ENCODE measurements around the gene CEP104.
A peak's percentile ranks its signal among the peaks of the same experiment; 100 is the strongest.

CEP104 gene

DNA sequence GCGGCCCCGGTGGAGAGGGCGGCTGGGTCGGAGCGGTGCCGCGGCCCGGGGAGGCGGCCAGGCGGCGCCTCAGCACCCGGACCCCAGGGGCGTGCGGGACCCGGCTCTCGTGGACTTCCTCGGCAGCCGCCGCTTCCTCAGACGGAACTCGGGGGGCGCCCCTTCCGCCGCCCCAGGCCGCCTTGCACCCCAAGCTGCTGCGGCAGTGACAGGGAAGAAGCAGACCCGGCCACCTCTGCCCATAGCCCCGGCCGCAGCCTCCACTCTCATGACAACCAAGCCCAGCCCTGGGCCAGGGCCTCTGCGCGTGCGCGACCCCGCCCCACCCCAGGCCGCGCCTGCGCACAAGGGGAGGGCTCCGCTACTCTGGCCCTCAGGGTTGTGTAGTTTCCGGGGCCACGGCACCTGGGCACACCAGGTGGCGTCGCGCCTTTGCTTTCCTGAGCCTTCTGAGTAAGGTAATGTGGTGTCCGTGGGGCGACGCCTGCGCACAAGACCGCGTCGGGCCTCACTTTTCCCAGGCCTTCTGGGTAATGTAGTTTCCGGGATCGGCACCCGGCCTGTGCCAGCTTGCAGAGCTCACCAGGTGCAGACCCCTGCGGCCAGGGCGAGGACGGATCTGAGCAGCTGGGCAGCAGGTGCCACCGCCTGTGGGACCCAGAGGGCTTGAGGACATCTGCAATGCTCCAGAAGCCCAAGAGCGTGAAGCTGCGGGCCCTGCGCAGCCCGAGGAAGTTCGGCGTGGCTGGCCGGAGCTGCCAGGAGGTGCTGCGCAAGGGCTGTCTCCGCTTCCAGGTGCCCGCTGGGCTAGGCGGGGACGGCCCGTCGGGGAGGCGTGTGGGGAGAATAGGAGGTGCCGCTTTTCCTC lies at the start of gene CEP104, which contains the start of gene DFFB:
Gene CEP104, minus strand, starts transcription at position 289 of the 868 bp plus-strand sequence. CDS start 4,804 bp downstream, outside the sequence.
Gene DFFB, plus strand, starts transcription at position 554 of the 868 bp plus-strand sequence. Its CDS starts 128 bp downstream, at position 682.
- DNase-seq = peak; percentile 96

GRCh38 chr1:3906672-3907020 lies 49.6 kb upstream of the CEP104 start:
- no peak for DNase-seq

DNA sequence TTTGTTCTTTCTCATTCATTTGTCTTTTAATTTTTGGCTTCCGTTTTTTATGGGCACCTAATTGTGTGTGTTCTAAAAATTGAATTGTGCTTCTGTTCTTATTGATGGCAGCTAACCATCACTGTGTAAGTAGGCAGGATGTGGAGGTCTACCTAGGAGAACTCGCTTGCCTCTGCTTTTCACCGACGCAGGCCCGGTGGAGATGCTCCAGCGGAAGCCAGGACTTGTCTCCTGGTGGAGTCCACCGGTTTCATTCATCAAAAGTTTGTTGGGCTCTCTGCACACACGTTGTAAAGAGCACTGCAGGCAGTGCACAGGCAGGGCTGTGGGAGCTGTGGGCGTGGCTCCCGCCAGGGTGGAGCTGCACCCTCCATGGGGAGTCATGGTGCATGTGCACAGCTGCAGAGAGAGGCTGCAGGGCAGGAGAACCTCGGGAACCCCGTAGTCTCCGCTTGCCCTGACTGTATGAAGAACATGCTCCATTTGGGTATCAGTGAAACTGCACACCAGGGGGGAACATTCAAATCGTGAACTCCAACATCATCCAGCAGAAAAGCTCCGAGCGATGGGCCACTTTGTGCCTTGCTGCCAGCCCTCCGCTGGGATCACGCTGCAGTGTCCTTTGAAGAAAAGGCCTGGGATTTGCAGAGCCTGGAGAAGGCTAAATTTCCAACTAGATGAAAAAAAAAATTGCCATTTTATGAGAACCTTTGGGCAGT lies 49.1 kb upstream of the CEP104 start:
- DNase-seq = no peak

DNA sequence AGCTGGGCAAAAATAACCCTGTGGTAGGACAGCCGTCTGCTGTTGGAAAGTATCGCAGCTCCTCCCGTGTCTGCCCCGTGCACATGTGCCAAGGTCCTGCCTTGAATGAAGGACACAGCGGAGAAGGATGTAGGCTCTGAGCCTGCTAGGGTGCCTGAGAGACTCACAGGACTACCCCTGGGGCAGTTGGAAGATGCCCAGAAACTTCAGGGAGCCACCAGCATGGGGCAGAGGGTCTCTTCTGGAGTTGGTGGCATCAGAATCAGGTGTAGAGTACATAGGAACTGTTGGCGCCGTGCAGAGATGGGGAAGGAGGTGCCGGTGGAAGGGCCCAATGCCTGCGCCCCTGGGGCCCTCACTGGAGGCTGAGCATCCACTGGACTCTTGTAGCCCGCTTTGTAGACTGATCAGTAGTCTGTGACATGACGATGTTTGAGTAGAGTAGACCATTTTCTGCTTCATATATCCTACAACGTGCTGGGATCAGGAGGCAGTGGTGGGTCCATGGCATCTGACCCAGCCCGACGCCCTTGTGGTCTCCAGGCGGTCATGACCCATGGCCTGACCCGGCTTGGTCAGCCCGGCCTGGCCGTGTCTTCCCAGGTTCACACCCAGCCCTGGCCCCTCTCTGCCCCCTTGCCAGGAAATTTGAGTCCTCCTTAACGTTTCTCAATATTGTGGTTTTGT lies 48.4 kb upstream of the CEP104 start:
- no peak for DNase-seq

- no peak for DNase-seq
Measured at GRCh38 chr1:3904843-3905185, 47.8 kb upstream of the CEP104 start.

- DNase-seq = no peak
Measured at GRCh38 chr1:3904006-3904842, 47.2 kb upstream of the CEP104 start.

GRCh38 chr1:3903141-3904005 lies 46.4 kb upstream of the CEP104 start:
- no peak for DNase-seq

- DNase-seq = no peak
Measured at GRCh38 chr1:3902571-3903091, 45.6 kb upstream of the CEP104 start.

DNA sequence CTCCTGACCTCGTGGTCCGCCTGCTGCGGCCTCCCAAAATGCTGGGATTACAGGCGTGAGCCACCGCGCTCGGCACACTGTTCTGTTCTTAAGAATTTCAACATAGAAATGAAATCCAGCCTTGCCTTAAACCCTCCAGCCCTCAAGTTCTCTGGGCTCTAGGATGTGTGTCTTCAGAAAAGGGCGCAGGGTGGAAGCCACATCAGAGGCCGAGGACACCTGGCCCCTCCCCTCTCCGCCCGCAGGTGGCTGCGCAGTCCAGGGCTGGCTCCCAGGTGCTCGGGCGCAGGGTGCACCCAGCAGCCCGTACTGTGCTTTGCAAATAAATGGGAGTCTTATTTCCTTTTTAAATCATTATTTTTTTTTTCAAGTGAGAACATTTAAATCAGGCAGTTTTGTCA lies 45.1 kb upstream of the CEP104 start:
- no peak for DNase-seq

GRCh38 chr1:3900969-3901529 lies 44.0 kb upstream of the CEP104 start:
- peak; percentile 84 for DNase-seq

- peak; percentile 100 for DNase-seq
Measured at GRCh38 chr1:3900150-3900968, 43.3 kb upstream of the CEP104 start, which contains the start of gene C1orf174. Gene C1orf174, minus strand, starts transcription at chr1:3900272. Its CDS starts 86 bp downstream, at chr1:3900186.

DNA sequence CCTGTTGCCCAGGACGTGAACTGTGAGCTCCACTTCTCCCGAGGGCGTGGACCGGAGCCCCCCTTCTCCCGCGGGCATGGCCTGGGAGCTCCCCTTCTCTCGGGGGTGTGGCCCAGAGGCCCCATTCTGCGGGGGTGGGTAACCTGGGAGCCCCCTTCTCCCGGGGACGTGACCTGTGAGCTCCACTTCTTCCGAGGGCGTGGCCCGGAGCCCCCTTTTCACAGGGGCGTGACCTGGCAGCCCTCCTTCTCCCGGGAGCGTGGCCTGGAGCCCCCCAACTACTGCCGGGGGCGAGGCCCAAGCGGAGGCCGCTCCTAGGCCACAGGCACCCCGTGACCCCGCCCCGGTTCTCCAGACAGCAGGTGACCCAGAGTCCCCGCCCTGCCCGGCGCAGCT lies 42.7 kb upstream of the CEP104 start:
- DNase-seq = no peak

DNA sequence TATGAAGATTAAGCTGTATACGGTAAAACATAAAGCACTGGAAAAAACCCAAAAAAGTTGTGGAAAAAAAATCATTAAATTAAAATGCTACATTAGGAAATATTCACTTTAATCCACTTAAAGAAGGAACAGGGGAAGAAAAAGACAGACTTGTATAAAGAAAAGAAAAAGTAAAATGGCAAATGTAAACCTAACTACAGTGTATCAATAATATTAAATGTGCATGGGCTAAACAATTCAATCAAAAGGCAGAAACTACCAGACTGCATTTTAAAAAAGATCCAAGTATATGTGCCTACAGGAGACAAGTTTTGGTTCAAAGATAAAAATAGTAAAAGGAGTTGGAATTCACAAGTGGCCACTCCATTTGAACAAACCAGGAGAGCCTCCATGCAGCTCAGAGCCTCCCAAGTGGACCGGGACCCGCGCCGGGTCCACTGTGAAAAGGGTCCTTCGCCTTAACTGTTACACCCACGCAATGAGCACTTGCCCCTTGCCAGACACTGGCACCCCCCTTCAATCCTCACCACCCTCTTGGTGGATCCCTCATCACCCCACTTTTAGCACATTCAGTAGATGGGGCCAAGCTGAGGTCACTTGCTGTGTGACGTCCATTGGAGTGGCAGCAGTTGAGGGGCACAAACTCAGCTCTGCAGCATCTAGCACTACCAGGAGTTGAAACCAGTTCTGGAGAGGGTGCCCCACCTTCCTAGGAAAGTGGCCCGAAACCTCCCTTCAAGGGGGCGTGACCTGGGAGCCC lies 42.2 kb upstream of the CEP104 start:
- no peak for DNase-seq

GRCh38 chr1:3898475-3898735 lies 41.4 kb upstream of the CEP104 start:
- no peak for DNase-seq

DNA sequence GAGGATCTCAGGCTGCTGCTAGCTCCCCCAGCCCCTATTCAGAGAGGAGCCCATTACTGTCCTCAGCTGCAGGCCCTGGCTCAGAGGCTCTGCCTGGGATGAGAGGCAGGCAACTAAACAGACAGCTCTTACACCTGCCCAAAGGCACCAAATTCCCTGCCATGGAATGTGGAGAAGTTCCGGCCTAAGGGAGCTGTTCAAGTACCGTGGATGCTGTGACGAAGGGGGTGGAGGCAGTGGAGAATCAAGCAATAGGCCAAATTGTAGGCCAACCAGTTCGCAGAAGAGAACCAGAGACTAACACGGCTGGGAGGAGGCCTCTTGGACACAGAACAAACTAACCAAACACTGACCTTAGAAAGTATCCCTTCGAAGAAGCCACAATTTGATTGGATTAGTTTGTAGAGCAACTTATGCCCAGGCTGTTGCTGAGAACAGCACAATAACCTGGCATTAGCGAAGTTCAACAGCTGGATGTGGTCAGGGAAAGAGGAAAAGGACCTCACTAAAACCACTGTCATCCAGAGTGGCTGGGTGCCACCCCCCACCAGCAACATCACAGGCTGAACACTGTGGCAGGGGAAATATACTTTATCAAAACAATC lies 39.5 kb upstream of the CEP104 start:
- DNase-seq = no peak

GRCh38 chr1:3895951-3896325 lies 38.9 kb upstream of the CEP104 start:
- DNase-seq = no peak

DNA sequence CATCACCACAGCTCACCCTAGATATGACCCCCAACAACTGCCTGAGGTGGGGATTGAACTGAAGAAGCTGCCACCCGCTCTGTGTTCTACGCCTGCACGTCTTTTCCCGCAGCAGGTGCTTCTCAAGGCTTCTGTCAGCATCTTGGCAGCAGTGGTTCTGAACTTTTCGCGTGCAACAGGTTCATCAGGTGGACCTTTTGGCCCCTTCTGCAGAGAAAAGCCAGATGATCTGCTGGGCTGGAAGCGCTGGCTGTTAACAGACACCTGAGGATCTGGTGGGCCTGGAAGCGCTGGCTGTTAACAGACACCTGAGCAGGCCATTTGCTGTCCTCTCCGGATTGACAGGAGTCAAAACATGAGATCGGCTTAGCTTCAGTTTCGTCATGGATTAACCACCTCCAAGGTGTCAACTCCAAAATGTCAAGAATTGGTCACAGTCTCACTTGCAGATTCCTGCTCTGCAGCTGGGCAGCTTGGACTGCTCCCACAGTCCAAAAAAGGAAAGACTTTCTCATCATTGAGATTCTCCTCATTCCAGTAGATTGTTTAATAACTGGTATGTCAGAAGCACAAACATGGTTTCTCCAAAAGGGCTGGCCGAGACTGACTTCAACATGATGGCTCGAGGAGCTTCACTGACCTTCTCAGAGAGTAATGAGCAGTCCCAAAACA lies 38.4 kb upstream of the CEP104 start:
- DNase-seq = no peak

DNA sequence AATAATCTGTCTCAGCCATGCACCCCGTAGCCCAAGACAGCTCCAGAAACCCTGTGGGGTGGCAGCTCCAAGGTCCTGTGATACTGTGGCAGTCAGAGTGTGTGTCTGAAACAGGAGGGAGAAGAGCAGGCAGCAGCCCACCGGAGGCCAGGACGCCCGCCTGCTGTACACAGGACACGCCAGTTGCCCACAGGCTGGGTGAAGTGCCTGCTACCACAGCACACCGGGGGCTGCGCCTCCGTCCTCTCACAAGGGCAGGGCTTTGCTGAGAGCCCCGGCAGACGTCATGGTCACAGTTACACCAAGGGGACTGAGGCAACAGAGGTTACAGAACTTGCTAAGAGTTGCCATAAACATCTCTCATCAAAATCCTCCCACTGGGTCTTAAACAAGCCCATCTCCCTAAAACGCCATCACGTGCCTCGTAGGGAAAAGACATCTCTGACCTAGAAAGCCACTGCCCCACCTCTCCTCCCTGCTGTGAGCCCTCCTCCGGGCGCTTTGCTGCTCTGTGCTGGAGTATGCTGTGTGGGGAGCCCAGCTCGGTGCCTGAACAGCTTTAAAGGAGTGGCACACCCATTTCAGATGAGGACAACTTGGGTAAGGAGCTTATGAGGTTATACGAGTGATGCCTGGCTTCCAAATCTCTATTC lies 37.7 kb upstream of the CEP104 start:
- DNase-seq = no peak
